DMS114 treated with DMSO at 0.1 percent for 48 hours (cell line): ENCODE results near the gene C1orf87.

Experiments used
- DNase-seq: peaks from one replicate; lab custom pipeline; 2025; ENCODE audit not compliant: unreplicated experiment; lab: John Stamatoyannopoulos, UW

The C1orf87 gene

DNA sequence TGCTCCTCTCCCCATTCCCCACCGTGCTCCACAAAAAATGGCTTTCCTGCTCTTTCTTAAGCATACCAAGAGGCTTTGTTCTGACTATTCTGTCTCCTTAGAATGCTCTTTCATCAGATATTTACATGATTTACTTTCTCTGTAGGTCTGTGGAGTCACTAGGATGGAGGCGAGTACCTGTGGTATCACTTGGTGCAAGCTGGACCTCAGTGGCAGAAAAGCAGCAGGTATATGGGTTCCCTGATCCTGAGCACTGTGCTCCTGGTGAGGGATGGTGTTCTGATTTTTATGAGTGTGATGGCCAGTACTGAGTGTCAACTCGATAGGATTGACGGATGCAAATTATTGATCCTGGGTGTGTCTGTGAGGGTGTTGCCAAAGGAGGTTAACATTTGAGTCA is 10.0 kb downstream of the C1orf87 start:
- no peak for DNase-seq

DNA sequence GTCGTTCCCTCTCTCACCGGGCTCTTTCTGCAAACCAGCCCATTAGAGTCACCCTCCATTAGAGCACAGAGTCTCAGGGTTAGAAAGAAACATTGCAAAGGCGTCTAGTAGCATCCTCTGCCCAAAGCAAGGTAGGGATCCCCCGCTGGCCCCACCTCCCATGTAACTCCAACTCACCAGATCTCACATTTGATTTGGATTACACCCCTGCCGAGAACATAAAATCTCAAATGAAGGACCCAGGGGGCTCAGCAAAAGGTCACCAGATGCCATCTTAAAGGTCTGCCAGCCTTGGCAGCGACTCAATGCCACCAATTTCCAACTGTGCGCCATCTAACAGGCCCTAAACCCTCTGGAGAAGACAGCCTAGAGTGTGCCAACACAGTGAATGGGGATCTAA is 14.1 kb downstream of the C1orf87 start:
- DNase-seq: no peak

GRCh38 chr1:60055336-60055735 is 18.2 kb downstream of the C1orf87 start:
- DNase-seq: no peak

DNA sequence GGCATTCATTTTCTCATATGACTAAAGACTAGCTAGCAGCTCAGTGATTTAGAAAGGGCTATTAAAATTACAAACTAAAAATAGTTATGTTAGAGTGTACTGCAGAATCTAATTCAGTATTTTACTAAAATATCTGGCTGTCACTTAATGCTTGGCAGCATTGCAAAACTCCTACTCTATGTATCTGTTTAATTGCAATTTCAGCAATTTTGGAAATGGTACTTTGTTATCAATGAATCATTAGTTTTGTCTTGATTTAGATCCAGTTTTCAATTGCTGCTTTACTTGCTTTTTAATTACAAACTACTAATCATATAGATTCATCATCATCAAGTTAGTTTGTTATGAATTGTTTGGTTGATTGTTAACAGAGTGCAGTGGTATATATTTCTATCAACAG is 19.2 kb downstream of the C1orf87 start:
- DNase-seq: no peak

DNA sequence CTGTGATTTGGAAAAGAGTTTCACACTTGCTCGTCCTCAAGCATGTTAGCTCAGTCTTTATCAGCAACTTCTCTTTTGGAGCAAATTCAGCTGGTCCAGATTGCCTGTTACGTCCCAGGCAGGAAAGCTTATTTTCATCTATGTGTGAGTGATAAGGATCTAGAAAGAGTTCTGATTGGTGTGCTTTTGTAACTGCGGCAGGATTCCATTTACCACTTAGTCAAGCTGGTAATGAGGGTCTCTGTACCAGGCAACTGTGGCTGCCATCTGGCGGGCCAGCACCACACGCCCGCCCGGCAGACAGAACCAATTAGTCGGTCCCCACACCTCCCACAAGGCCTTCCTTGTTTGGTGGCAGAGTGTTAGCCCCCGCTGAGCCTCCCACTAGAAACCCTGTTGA is 21.0 kb downstream of the C1orf87 start:
- no peak for DNase-seq

- DNase-seq: no peak
These were observed 22.4 kb downstream of the C1orf87 start for GRCh38 chr1:60051191-60051590.

- DNase-seq: no peak
These were observed 24.4 kb downstream of the C1orf87 start for GRCh38 chr1:60049188-60049587.

DNA sequence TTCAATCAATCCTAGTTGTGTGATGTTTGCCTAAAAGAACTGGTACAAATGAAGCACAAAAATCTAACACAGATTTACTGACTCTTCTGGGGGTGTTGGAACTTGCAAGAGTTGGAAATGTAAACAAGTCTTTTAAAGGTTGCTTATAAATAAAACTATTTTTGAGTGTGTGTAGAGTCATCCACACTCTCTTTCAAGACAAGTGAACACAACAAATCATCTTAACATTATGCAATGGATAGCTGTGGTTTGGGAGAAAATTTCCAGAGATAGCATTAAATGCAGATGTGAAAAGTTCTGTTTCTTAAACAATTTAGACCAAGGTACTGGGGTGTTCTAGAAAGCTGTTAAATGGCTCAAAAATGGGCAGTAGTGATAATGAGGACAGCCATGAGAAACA is 28.7 kb downstream of the C1orf87 start:
- no peak for DNase-seq

- no peak for DNase-seq
These were observed 31.8 kb downstream of the C1orf87 start for GRCh38 chr1:60041783-60042182.

DNA sequence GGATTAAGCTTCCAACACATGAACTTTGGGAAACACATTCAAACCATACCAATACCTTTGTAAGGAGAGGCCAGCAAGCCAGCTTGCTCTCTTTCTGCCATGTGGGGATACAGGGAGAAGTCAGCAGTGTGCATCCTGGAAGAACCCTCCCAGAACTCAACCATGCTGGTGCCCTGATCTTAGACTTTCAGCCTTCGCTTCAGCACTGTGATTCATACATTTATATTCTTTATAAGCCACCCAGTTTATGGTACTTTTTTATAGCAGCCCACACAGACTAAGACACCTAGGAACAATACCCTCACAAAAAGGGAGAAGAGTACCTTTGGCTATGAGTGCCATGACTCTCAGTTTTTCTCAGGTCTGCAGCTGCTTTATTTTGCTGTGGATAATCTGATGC is 35.9 kb downstream of the C1orf87 start:
- DNase-seq: no peak

- DNase-seq: no peak
These were observed 36.6 kb downstream of the C1orf87 start for GRCh38 chr1:60036856-60037460.

GRCh38 chr1:60035921-60036320 is 37.6 kb downstream of the C1orf87 start:
- no peak for DNase-seq

GRCh38 chr1:60034999-60035398 is 38.6 kb downstream of the C1orf87 start:
- DNase-seq: no peak

DNA sequence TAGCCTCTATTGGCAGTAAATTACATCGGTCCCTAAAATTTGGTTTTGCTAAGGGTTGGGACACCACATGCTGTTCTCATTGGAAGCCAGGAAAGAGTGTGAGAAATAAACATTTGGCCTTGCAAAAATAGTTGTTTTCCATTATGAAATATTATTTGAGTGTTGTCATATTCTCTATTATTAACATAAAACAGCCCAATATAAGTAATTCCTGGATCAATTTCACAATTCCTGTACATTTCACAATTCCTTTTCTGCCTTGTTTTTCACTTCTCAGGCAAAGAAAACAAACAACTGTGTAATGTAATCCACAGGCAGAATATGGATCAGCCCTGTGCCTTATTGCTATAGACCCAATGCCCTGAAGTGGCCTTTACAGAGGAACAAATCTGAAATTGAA is 40.5 kb downstream of the C1orf87 start:
- no peak for DNase-seq

DNA sequence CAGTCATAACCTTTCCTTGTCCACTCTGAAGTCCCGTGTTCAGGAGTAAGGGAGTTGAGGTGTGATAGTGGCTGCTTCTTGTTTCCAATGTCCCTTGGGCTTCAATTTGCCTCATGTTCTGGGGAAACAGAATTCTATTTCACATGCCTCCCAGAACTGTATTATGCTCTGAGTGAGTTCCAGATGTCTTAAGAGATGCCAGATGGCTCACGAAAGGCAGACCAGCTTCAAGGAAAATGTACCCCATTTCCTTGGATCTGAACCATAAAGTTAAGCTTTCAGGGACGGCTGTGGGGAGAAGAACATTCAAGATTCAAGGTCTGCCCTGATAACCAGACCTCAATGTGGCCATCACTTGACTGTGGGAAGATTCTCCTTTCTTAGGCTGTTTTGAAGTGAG is 42.4 kb downstream of the C1orf87 start:
- no peak for DNase-seq

- DNase-seq: no peak
These were observed 48.0 kb downstream of the C1orf87 start for GRCh38 chr1:60025552-60025951.

DNA sequence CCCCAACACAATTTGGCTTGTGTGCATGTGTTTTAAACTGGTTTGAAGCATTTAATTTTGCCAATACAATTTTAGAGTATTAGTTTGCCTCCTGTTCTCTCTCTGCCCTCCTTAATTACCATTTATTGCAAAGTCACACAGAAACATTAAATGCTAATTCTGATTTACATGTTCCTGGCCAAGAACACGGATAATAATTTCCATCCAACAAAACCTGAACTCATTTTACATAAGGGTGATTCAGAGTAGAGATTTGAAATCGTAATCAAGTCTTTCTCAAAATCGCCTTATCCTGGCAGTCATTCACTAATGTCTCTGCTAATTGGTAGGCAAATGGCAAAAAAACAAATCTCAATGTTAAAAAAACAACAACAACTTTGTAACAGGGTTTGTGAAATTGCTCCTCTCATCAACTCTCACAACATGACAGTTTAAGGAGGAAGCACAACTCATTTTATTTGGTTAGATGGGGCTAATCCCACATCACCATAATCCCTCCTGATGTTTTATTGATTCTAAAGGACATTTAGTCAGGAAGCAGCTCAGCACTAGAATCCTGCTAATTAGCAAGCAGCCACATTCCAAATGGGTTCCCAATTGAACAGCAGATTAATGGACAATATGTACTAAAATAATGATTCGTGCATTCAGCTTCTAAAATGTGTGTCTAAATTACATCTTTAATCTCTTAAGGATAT is 55.9 kb downstream of the C1orf87 start:
- DNase-seq: no peak

GRCh38 chr1:60010690-60011089 is 62.9 kb downstream of the C1orf87 start:
- DNase-seq: no peak

GRCh38 chr1:60008500-60008899 is 65.1 kb downstream of the C1orf87 start:
- no peak for DNase-seq

DNA sequence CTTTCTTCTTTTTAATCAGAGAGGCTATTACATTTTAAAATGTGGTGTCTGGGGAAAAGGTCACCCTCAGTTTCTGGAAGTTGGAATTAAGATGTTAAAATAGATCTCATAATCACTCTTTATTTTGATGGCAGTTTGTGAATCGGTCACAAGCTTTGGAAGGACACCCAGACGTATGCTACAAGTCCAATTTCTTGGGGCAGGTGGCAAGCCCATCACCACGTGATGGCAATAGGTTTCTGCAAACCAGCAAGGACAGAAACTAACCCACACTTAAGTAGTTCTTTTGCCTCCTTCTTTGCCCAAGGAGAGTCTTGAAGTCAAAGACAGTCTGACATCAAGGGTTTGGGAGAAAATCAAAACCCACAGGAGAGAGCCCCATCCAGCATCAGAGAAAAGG is 72.9 kb downstream of the C1orf87 start:
- DNase-seq: no peak

DNA sequence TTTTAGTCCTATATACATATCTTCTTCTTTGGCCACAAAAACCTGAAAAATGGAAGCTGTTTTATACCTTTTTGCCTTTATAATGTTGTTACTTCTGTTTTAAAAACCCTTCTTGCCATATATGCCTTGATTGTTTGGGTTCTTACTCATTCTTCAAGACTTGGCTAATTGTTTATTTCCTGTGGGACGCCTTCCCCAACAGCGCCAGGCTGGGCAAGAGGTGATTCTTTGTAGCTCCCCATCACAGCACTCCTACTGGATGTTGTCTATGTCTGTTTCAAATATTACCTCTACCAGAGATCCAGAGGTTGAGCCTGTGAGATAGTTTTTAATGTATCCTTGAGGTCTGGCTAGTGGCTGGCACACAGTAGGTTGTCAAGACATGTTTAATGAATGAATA is 73.8 kb downstream of the C1orf87 start:
- DNase-seq: no peak

DNA sequence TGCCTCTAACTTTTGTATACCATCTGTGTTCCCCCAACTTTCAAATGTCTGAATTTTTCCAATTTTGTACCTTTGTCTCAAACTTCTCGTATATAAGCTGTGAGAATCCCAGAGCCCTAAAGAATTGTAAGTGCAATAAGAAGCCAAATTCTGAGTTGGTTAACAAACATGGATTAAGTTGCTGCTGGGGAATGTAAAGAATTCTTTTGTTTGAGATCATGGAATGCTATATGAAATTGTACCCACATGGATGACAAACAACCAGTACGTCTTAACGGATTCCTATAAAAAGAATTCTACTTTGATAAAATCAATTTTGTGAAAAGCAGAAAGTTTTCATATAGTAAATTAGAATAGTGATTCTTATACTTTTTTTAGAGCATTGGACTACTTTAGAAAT is 74.6 kb downstream of the C1orf87 start:
- no peak for DNase-seq

DNA sequence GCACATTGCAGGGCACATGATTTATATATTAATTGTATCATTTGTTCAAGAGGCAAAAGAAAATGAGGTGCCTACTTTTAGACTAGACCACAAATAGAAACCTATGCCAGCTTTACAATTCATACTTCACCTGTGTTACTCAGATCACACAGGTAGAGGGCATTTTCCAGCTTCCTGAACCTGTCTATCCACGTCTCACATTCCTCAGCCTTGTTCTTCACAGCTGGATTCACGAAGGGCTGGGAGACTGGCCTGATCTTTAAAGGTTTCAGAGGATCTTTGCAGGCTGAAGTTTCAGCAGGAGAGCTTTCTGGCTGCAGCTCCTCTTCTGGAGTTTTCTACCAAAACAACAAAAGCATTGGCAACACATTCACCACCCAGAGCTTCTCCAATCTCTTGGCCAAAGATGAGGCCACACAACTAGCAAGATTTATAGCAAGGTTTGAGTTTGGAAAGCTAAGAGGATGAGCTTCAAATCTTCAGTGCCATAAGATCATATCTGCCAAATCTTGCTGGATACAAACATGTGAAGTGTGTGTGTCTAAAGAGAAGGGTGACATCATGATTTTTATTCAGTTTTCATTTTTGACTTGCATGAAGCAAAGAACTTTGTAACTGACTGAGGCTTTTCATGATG is 76.0 kb downstream of the C1orf87 start:
- no peak for DNase-seq
